Body of pancreas (tissue), 4 donors: ENCODE measurements around the gene CTCF. TPM values are rescaled to one million over a fixed set of nuclear protein-coding genes. Genes with fewer than 3 reads are reported as not detected.
A peak's percentile ranks its signal among the peaks of the same experiment; 100 is the strongest.

Source experiments
- ATAC-seq: fragments of 150-250 bp; one replicate; pipeline ENCODE4 v1.9.1; 2016
- DNase-seq, 4 donors: peaks; one replicate each; pipeline ENCODE4 v3.0.0-alpha.2; 2019
- H3K27ac ChIP-seq, 4 donors: fragments of 200-600 bp; sonication (generic); 1 replicate in 3 of 4; 2 replicates in 1 of 4; pipeline versions ENCODE4 v1.5.1 to v1.6.1; 2016 to 2019; ENCODE audit warnings: mild to moderate bottlenecking in 1 of 4, mixed read lengths in 1 of 4, moderate library complexity in 1 of 4
- H3K27me3 ChIP-seq, 2 donors: fragments of 200-600 bp; sonication (generic); one replicate each; pipeline ENCODE4 v1.6.0; 2016; ENCODE audit warnings: mild to moderate bottlenecking in 1 of 2
- H3K36me3 ChIP-seq, 2 donors: fragments of 200-600 bp; sonication (generic); replicated peaks in 1 of 2; 2 replicates each; pipeline ENCODE4 v1.5.1; 2016; ENCODE audit warnings: low read depth in 2 of 2; ENCODE audit not compliant: insufficient read depth in 1 of 2
- H3K4me1 ChIP-seq: fragments of 200-600 bp; sonication (generic); one replicate; pipeline ENCODE4 v1.6.0; 2016
- H3K4me3 ChIP-seq, 2 donors: fragments of 200-600 bp; sonication (generic); 1 replicate in 1 of 2; 2 replicates in 1 of 2; pipeline ENCODE4 v1.5.1; 2016 to 2019
- H3K9me3 ChIP-seq, 3 donors: fragments of 200-600 bp; sonication (generic); 1 replicate in 2 of 3; 2 replicates in 1 of 3; pipeline ENCODE4 v1.5.1; 2016
- CTCF ChIP-seq, 7 experiments: fragments of 450-650 bp in 4 of 7; fragments of 200-600 bp in 3 of 7; sonication (generic) in 3 of 7; IDR thresholded peaks; one replicate each; pipeline ENCODE4 v1.5.1; 2016 to 2019; ENCODE audit warnings: antibody characterized with exemption in 7 of 7
- POLR2A ChIP-seq, 3 donors: fragments of 450-650 bp; IDR thresholded peaks; one replicate each; pipeline ENCODE4 v1.6.1; 2016; ENCODE audit warnings: antibody characterized with exemption in 3 of 3, mild to moderate bottlenecking in 2 of 3
- WGBS, 2 donors: methylation state at CpG; one replicate each; pipeline ENCODE4 v1.1.5; 2017; 5-methylcytosine and 5-hydroxymethylcytosine counted together
- intact Hi-C: fragments of 100-400 bp; cut with DNase I; formaldehyde crosslinking; loops from one replicate; pipeline ENCODE4 v1.15.1; 2023
- total RNA-seq, 2 donors: library from RNA; depleted of rRNA; stranded (reverse); fragments of >200 nt; gene quantifications; one replicate each; pipeline ENCODE4 v1.1.0, GENCODE V29; 2016

The CTCF gene
- total RNA-seq, 2 donors from 2014 or later = 24.4 to 33.0 TPM

- WGBS, 2 donors = 70 to 76% methylated on average over 7 to 8 of the region's 8 CpGs
- TF ChIP-seq POLR2A (IDR thresholded peaks at IDR 0.05) = no peak
- TF ChIP-seq CTCF (IDR thresholded peaks at IDR 0.05) = no peak
- no peak overlapping the region for H3K4me3 ChIP-seq
Measured at GRCh38 chr16:67650023-67650422, 87.7 kb downstream of the CTCF start.

GRCh38 chr16:67651039-67651438, 88.7 kb downstream of the CTCF start:
- H3K9me3 ChIP-seq = no peaks in the 10 kb centered on the region
- WGBS, 2 donors = 92 to 95% methylated on average over 5 to 7 of the region's 7 CpGs
- TF ChIP-seq CTCF (IDR thresholded peaks at IDR 0.05) = no peak
- TF ChIP-seq POLR2A (IDR thresholded peaks at IDR 0.05) = no peak
- no peaks in the 10 kb centered on the region for H3K36me3 ChIP-seq
- H3K27me3 ChIP-seq = peaks cover 0 to 13% of the 10 kb centered on the region in 2 donors
- no peak for DNase-seq
- intact Hi-C loops = no loop called here
- peaks cover 16% of the 10 kb centered on the region for H3K4me1 ChIP-seq
- no peak for ATAC-seq
- no peak overlapping the region for H3K4me3 ChIP-seq
- no peak overlapping the region for H3K27ac ChIP-seq

More at GRCh38 chr16:67650023-67650422, 87.7 kb downstream of the CTCF start:
- no peak overlapping the region for H3K27ac ChIP-seq
- ATAC-seq (no peak), DNase-seq (no peak)
- no peaks in the 10 kb centered on the region for H3K9me3 ChIP-seq
- intact Hi-C loops = no loop called here
- H3K4me1 ChIP-seq = peaks cover 19% of the 10 kb centered on the region
- H3K27me3 ChIP-seq = peaks cover 0 to 13% of the 10 kb centered on the region in 2 donors
- no peaks in the 10 kb centered on the region for H3K36me3 ChIP-seq

GRCh38 chr16:67651847-67652246, 89.5 kb downstream of the CTCF start:
- TF ChIP-seq POLR2A (IDR thresholded peaks at IDR 0.05) (no peak), CTCF (IDR thresholded peaks at IDR 0.05) (no peak)
- Histone ChIP-seq H3K4me1 (peaks cover 16% of the 10 kb centered on the region), H3K9me3 (no peaks in the 10 kb centered on the region), H3K36me3 (no peaks in the 10 kb centered on the region), H3K27ac (no peak overlapping the region), H3K27me3 (peaks cover 0 to 13% of the 10 kb centered on the region in 2 donors), H3K4me3 (no peak overlapping the region)
- DNase-seq (no peak), ATAC-seq (no peak)
- intact Hi-C loops = no loop called here
- WGBS, 2 donors = 80 to 84% methylated on average over 1 to 4 of the region's 4 CpGs

- Histone ChIP-seq H3K4me3 (no peak overlapping the region), H3K36me3 (no peaks in the 10 kb centered on the region), H3K27ac (no peak overlapping the region), H3K27me3 (peaks cover 0 to 13% of the 10 kb centered on the region in 2 donors), H3K4me1 (peaks cover 16% of the 10 kb centered on the region), H3K9me3 (no peaks in the 10 kb centered on the region)
- 0 to 13% methylated on average over 15 to 59 of the region's 59 CpGs for WGBS, 2 donors
- TF ChIP-seq CTCF (IDR thresholded peaks at IDR 0.05) = no peak
- no peak for TF ChIP-seq POLR2A (IDR thresholded peaks at IDR 0.05)
- ATAC-seq (peak; percentile 74), DNase-seq (peak in 1 of 4 donors; percentile 51)
- intact Hi-C loops = no loop called here
Measured at GRCh38 chr16:67652578-67653127, 90.3 kb downstream of the CTCF start.
